K562 (cell line): Measurements from ENCODE around the gene SURF4. TPM values are rescaled to one million over a fixed set of nuclear protein-coding genes. Genes with fewer than 3 reads are reported as not detected.
A peak's percentile ranks its signal among the peaks of the same experiment; 100 is the strongest.

Experiments
- BCOR ChIP-seq: fragments of 450-650 bp; IDR thresholded peaks from 2 replicates; pipeline ENCODE4 v1.6.1; 2016
- CEBPZ ChIP-seq: fragments of 150-350 bp; IDR thresholded peaks from 2 replicates; pipeline ENCODE4 v1.6.1; 2014; ENCODE audit warnings: low read depth, mild to moderate bottlenecking, low read length, borderline replicate concordance
- CREB1 ChIP-seq, 2 experiments: sonication (generic) in 1 of 2; formaldehyde crosslinking in 1 of 2; IDR thresholded peaks; 2 replicates each; pipeline versions ENCODE4 v1.6.1 to v1.8.0; 2012 to 2022; ENCODE audit warnings: inconsistent platforms in 1 of 2, mild to moderate bottlenecking in 1 of 2, missing genetic modification reagents in 1 of 2, moderate library complexity in 1 of 2
- DPF2 ChIP-seq: fragments of 450-650 bp; IDR thresholded peaks from 2 replicates; pipeline ENCODE4 v1.6.1; 2016
- ESRRA ChIP-seq: fragments of 450-650 bp; IDR thresholded peaks from 2 replicates; pipeline ENCODE4 v1.6.1; 2014; ENCODE audit warnings: low read depth, mild to moderate bottlenecking, moderate library complexity, borderline replicate concordance
- ETV1 ChIP-seq: fragments of 450-650 bp; conservative IDR thresholded peaks from 2 replicates; pipeline ENCODE4 v1.6.1; 2016; ENCODE audit warnings: missing genetic modification characterization, control low read depth, low read depth, missing compliant biosample characterization
- FOXM1 ChIP-seq, 2 experiments: fragments of 450-650 bp in 1 of 2; sonication (generic) in 1 of 2; formaldehyde crosslinking in 1 of 2; IDR thresholded peaks; 2 replicates each; pipeline versions ENCODE4 v1.6.1 to v1.9.0; 2017 to 2022; ENCODE audit warnings: low read depth in 2 of 2, mild to moderate bottlenecking in 2 of 2, missing genetic modification reagents in 1 of 2, moderate library complexity in 1 of 2
- MCM2 ChIP-seq: fragments of 450-650 bp; IDR thresholded peaks from 2 replicates; pipeline ENCODE4 v1.6.1; 2017; ENCODE audit warnings: low read depth, mild to moderate bottlenecking
- MTA1 ChIP-seq: fragments of 450-650 bp; IDR thresholded peaks from 2 replicates; pipeline ENCODE4 v1.6.1; 2017; ENCODE audit warnings: borderline replicate concordance
- MYNN ChIP-seq, 2 experiments: sonication (generic); formaldehyde crosslinking in 1 of 2; IDR thresholded peaks; 2 replicates each; pipeline versions ENCODE4 v1.5.0 to v1.6.1; 2016 to 2020; ENCODE audit warnings: antibody characterized with exemption in 1 of 2, missing genetic modification reagents in 1 of 2
- NCOR1 ChIP-seq: fragments of 450-650 bp; IDR thresholded peaks from 2 replicates; pipeline ENCODE4 v1.6.1; 2016; ENCODE audit warnings: mild to moderate bottlenecking, moderate library complexity
- NFIC ChIP-seq: fragments of 450-650 bp; IDR thresholded peaks from 2 replicates; pipeline ENCODE4 v1.6.1; 2017; ENCODE audit warnings: mild to moderate bottlenecking, inconsistent platforms
- POLR2A ChIP-seq: fragments of 450-650 bp; conservative IDR thresholded peaks from 2 replicates; pipeline ENCODE4 v1.6.1; 2016
- POLR2B ChIP-seq: fragments of 450-650 bp; IDR thresholded peaks from 2 replicates; pipeline ENCODE4 v1.6.1; 2018; ENCODE audit warnings: low read depth; ENCODE audit not compliant: partially characterized antibody
- POLR2G ChIP-seq: fragments of 200-400 bp; formaldehyde crosslinking; IDR thresholded peaks from 2 replicates; pipeline ENCODE4 v1.6.1; 2017; ENCODE audit warnings: low read depth, mild to moderate bottlenecking, antibody characterized with exemption, low read length, moderate library complexity
- RBBP5 ChIP-seq: fragments of 200-600 bp; sonication (generic); IDR thresholded peaks from 2 replicates; pipeline ENCODE4 v1.6.1; 2012; ENCODE audit warnings: borderline replicate concordance, mild to moderate bottlenecking, low read length, control low read depth, inconsistent platforms; ENCODE audit not compliant: insufficient read depth, poor library complexity, severe bottlenecking
- RBFOX2 ChIP-seq: fragments of 200-400 bp; formaldehyde crosslinking; IDR thresholded peaks from 2 replicates; pipeline ENCODE4 v1.6.1; 2017; ENCODE audit warnings: low read depth, mild to moderate bottlenecking, low read length, moderate library complexity
- SMARCE1 ChIP-seq: fragments of 450-650 bp; IDR thresholded peaks from 2 replicates; pipeline ENCODE4 v1.7.1; 2016; ENCODE audit warnings: mild to moderate bottlenecking
- SNRNP70 ChIP-seq: fragments of 200-400 bp; formaldehyde crosslinking; optimal IDR thresholded peaks from 2 replicates; pipeline ENCODE3; 2017; ENCODE audit warnings: low read depth, low read length
- TBP ChIP-seq: optimal IDR thresholded peaks from 2 replicates; pipeline ENCODE3; 2011; ENCODE audit warnings: low read depth, low read length, improper control_type of control experiment
- TGIF2 ChIP-seq: sonication (generic); formaldehyde crosslinking; IDR thresholded peaks from 2 replicates; pipeline ENCODE4 v1.8.1; 2022; ENCODE audit warnings: mild to moderate bottlenecking, missing genetic modification reagents, moderate library complexity
- ZNF174 ChIP-seq: fragments of 250-450 bp; sonication (Bioruptor Pico); IDR thresholded peaks from 2 replicates; pipeline ENCODE4 v1.4.0; 2020; ENCODE audit warnings: mild to moderate bottlenecking
- polyA plus RNA-seq, 8 experiments: library from polyadenylated mRNA; depleted of rRNA in 4 of 8; stranded (reverse) in 5 of 8; unstranded in 3 of 8; fragments of >200 nt; fragmentation: Nextera tagmentation in 2 of 8; fragmentation: Illumina TruSeq in 1 of 8; extraction: Ambion mirVana in 2 of 8; extraction: Trizol in 1 of 8; gene quantifications; 2 replicates each; pipeline versions ENCODE4 v1.2.1 to v1.2.3, GENCODE V29; 2011 to 2014; ENCODE audit warnings: inconsistent platforms in 1 of 8, missing spikeins in 1 of 8
- total RNA-seq, 7 experiments: library from RNA; depleted of rRNA in 6 of 7; stranded (reverse); fragments of >200 nt in 6 of 7; fragmentation: Illumina TruSeq in 2 of 7; extraction: Trizol in 2 of 7; gene quantifications; 2 replicates each; pipeline versions ENCODE4 v1.2.1 to v1.2.3, GENCODE V29; 2011 to 2021; ENCODE audit warnings: low replicate concordance in 1 of 7
- TF ChIP-seq, protein P1 (sequence below), 2 experiments: fragments of 450-650 bp; IDR thresholded peaks; 2 replicates each; pipeline ENCODE4 v1.6.1; 2016
- TF ChIP-seq, protein P2 (sequence below): fragments of 250-450 bp; sonication (Bioruptor Pico); IDR thresholded peaks from 2 replicates; pipeline ENCODE4 v1.5.0; 2020; ENCODE audit warnings: mild to moderate bottlenecking

Gene SURF4
- total and polyA plus RNA-seq, 9 of the 15 experiments (the other 6 are each of a cell fraction or from before 2014, with no cell fraction given) = 8.4 to 176 (median 130) TPM

- TF ChIP-seq CEBPZ (no peak), ZNF174 (no peak), ESRRA (no peak), RBFOX2 (peak; percentile 63), MCM2 (no peak), TGIF2 (CRISPR knock-in tag) (no peak), CREB1 (IDR thresholded peaks at IDR 0.05) (no peak), CREB1 (CRISPR knock-in tag; IDR thresholded peaks at IDR 0.05) (no peak), TBP (no peak), NCOR1 (no peak), SMARCE1 (no peak), SNRNP70 (no peak), MYNN (IDR thresholded peaks at IDR 0.05) (peak; percentile 44; the same call in 1 of the 2 replicates), MYNN (CRISPR knock-in tag; IDR thresholded peaks at IDR 0.05) (no peak), POLR2B (peak; percentile 61), RBBP5 (no peak), POLR2G (peak; percentile 72), MTA1 (no peak), NFIC (peak; percentile 91), BCOR (no peak), FOXM1 (IDR thresholded peaks at IDR 0.05; ENCODE audit: low read depth) (no peak), FOXM1 (CRISPR knock-in tag; IDR thresholded peaks at IDR 0.05; ENCODE audit: low read depth) (no peak), POLR2A (peak; percentile 15; the same call in 1 of the 2 replicates), DPF2 (no peak), ETV1 (tag) (no peak)
- TF ChIP-seq, protein P1, sequence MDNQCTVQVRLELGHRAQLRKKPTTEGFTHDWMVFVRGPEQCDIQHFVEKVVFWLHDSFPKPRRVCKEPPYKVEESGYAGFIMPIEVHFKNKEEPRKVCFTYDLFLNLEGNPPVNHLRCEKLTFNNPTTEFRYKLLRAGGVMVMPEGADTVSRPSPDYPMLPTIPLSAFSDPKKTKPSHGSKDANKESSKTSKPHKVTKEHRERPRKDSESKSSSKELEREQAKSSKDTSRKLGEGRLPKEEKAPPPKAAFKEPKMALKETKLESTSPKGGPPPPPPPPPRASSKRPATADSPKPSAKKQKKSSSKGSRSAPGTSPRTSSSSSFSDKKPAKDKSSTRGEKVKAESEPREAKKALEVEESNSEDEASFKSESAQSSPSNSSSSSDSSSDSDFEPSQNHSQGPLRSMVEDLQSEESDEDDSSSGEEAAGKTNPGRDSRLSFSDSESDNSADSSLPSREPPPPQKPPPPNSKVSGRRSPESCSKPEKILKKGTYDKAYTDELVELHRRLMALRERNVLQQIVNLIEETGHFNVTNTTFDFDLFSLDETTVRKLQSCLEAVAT (IDR thresholded peaks at IDR 0.05) = peak in 1 of 2 experiments; percentile 59; a peak in 1 of 4 replicates
- TF ChIP-seq, protein P2, sequence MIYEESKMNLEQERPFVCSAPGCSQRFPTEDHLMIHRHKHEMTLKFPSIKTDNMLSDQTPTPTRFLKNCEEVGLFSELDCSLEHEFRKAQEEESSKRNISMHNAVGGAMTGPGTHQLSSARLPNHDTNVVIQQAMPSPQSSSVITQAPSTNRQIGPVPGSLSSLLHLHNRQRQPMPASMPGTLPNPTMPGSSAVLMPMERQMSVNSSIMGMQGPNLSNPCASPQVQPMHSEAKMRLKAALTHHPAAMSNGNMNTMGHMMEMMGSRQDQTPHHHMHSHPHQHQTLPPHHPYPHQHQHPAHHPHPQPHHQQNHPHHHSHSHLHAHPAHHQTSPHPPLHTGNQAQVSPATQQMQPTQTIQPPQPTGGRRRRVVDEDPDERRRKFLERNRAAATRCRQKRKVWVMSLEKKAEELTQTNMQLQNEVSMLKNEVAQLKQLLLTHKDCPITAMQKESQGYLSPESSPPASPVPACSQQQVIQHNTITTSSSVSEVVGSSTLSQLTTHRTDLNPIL (CRISPR knock-in tag) = no peak
Observed at GRCh38 chr9:133362359-133363044, 13.4 kb downstream of the SURF4 start (continued).
